SH-SY5Y (cell line): Measurements from ENCODE around the gene F2RL3.

Source experiments
- GATA2 ChIP-seq: IDR thresholded peaks from 2 replicates; pipeline ENCODE4 v1.6.1; 2011; ENCODE audit warnings: mild to moderate bottlenecking, low read depth, low read length
- GATA3 ChIP-seq: IDR thresholded peaks from 2 replicates; pipeline ENCODE4 v1.6.1; 2011; ENCODE audit warnings: low read depth, mild to moderate bottlenecking, low read length, moderate library complexity

GRCh38 chr19:16861011-16861410 lies 27.8 kb upstream of the F2RL3 start:
- no peak for TF ChIP-seq GATA2
- TF ChIP-seq GATA3, result no peak
